Endothelial cell (in vitro differentiated cells): Measurements from ENCODE around the gene ZNF670. TPM values are rescaled to one million over a fixed set of nuclear protein-coding genes. Genes with fewer than 3 reads are reported as not detected.

ENCODE experiments used
- DNase-seq: peaks from one replicate; pipeline ENCODE4 v3.0.0; 2021; ENCODE audit warnings: low spot score
- H3K27ac Mint-ChIP-seq: one replicate; pipeline ENCODE4 v1.8.0; 2021; ENCODE audit warnings: mixed read lengths, inconsistent platforms; ENCODE audit not compliant: unreplicated experiment
- H3K27me3 Mint-ChIP-seq: one replicate; pipeline ENCODE4 v1.8.0; 2021; ENCODE audit warnings: mild to moderate bottlenecking, moderate library complexity, mixed read lengths, inconsistent platforms; ENCODE audit not compliant: unreplicated experiment
- H3K36me3 Mint-ChIP-seq: one replicate; pipeline ENCODE4 v1.8.0; 2021; ENCODE audit warnings: mild to moderate bottlenecking, low read depth, mixed read lengths, inconsistent platforms; ENCODE audit not compliant: unreplicated experiment
- H3K4me1 Mint-ChIP-seq: one replicate; pipeline ENCODE4 v1.8.0; 2021; ENCODE audit warnings: mild to moderate bottlenecking, mixed read lengths, inconsistent platforms; ENCODE audit not compliant: unreplicated experiment
- H3K4me3 Mint-ChIP-seq: one replicate; pipeline ENCODE4 v1.8.0; 2021; ENCODE audit warnings: mild to moderate bottlenecking, mixed read lengths, inconsistent platforms; ENCODE audit not compliant: unreplicated experiment
- H3K9me3 Mint-ChIP-seq: one replicate; pipeline ENCODE4 v1.8.0; 2021; ENCODE audit warnings: mixed read lengths, inconsistent platforms; ENCODE audit not compliant: unreplicated experiment
- total RNA-seq: library from RNA; stranded (reverse); fragmentation: NEBNext Ultra II Directional; extraction: Animal tissue kit (Norgen Biotek cat#: 25700); gene quantifications from one replicate; pipeline ENCODE4 v1.2.1, GENCODE V29; 2021; ENCODE audit not compliant: unreplicated experiment
- TF ChIP-seq, protein P1 (sequence below): fragments of 200-600 bp; sonication (generic); IDR thresholded peaks from one replicate; pipeline ENCODE4 v1.5.0; 2021; ENCODE audit warnings: antibody characterized with exemption; ENCODE audit not compliant: unreplicated experiment

ZNF670 gene
- total RNA-seq, 1 donor from 2014 or later: 9.7 TPM

DNA sequence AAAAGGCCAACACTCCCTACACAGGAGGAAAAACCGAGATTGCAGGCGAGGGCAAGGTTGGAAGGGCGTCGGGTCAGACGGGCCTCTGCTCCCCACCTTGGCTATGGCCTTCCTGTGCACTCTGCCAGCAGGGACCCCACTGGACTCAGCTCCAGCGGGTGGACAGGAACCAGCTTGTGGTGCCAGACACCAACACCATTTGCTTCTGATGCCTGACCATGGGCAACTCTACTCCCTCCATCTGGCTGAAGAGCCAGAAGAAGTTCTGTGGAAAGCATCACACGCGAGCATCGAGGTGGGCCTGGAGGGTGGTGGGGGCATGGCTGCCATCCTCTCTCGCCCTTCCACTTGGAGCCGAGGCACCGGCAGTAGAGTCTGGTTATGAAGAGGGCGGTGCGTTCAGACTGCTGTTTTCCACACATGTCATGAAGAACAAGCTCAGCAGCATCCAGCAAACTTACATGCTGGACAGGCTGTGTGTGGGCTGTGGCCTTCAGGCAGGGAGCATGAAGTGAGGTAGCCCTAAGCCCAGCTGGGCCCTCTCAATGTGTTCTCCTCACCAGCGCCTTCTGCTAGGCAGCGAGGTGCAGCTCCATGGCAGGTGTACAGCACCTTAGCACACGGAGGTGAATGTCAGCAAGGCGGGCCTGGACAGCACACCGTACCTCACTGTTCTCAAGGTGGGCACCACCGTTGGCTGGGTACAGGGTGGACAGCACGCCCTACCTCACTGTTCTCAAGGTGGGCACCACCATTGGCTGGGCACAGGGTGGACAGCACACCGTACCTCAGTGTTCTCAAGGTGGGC, 41.2 kb upstream of the ZNF670 start:
- Mint-ChIP-seq H3K36me3 (peaks cover 5% of the 10 kb centered on the region), H3K4me1 (no peaks in the 10 kb centered on the region), H3K4me3 (no peak overlapping the region), H3K9me3 (peaks cover 5% of the 10 kb centered on the region), H3K27me3 (peaks cover 3% of the 10 kb centered on the region), H3K27ac (no peak overlapping the region)
- DNase-seq: no peak
- TF ChIP-seq, protein P1, sequence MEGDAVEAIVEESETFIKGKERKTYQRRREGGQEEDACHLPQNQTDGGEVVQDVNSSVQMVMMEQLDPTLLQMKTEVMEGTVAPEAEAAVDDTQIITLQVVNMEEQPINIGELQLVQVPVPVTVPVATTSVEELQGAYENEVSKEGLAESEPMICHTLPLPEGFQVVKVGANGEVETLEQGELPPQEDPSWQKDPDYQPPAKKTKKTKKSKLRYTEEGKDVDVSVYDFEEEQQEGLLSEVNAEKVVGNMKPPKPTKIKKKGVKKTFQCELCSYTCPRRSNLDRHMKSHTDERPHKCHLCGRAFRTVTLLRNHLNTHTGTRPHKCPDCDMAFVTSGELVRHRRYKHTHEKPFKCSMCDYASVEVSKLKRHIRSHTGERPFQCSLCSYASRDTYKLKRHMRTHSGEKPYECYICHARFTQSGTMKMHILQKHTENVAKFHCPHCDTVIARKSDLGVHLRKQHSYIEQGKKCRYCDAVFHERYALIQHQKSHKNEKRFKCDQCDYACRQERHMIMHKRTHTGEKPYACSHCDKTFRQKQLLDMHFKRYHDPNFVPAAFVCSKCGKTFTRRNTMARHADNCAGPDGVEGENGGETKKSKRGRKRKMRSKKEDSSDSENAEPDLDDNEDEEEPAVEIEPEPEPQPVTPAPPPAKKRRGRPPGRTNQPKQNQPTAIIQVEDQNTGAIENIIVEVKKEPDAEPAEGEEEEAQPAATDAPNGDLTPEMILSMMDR: no peak

DNA sequence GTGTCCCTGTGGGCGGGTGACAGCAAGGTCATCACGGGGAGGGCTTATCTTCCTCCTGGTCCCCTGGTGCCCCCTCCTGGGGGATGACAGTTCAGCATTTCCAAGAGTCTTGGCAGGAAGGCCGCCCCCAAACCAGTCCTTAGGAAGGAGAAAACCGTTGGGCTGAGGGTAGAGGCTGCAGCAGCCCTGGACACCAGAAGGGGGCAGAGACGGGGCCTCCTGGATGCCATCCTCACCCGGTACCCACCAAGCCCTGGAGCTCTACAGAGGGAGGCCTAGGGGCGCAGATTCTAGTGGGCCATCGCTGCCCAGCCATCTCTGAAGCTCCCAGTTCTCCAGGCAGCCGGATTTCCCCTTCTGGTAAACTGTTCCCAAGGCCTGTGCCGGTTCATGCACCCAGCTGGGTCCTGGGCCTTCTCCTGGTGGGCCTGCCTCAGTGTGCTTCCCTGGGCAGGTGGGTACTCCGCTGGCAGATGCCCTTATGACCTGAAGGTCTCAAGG, 40.4 kb upstream of the ZNF670 start:
- Mint-ChIP-seq H3K9me3 (no peaks in the 10 kb centered on the region), H3K4me3 (no peak overlapping the region), H3K4me1 (no peaks in the 10 kb centered on the region), H3K27me3 (peaks cover 3% of the 10 kb centered on the region), H3K36me3 (no peaks in the 10 kb centered on the region), H3K27ac (no peak overlapping the region)
- TF ChIP-seq, protein P1: no peak
- peak; percentile 54 for DNase-seq

DNA sequence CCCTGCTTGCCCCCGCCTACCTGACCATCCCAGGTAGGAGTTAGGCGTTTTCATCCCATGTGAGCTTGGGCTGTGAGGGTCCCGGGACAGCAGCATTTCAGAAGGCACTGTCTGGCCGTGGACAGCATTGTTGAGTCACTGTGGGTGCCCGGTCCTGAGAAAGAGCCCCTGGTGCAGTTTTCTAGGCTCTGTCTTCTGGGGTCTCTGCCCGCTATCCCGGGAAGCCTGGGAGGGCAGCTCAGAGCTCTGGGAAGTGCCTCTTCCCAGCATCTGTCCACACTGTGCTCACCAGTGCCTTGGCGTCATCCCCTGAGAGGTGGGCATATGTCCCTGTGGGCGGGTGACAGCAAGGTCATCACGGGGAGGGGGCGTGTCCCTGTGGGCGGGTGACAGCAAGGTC, 36.9 kb upstream of the ZNF670 start:
- TF ChIP-seq, protein P1: no peak
- peaks cover 3% of the 10 kb centered on the region for H3K4me1 Mint-ChIP-seq
- no peaks in the 10 kb centered on the region for H3K9me3 Mint-ChIP-seq

DNA sequence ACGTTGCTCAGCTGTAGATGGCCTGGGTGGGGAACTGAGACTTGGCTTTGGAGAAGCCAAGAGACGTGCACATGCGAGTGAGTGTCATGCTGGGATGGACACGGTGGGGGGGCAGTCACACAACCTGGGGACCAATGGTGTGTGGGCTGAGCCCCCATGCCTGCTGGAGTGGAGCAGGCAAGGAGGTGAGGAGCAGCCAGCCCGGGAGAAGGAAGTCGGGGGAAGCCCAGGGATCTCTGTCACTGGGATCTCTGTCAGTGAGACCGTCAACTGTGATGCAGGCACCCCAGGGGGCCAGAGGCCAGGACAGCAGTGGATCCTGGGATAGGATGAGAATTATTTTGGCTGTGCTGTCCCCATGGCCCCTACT, 36.5 kb upstream of the ZNF670 start:
- H3K9me3 Mint-ChIP-seq: no peaks in the 10 kb centered on the region
- no peak overlapping the region for H3K4me3 Mint-ChIP-seq
- DNase-seq: no peak
- peaks cover 5% of the 10 kb centered on the region for H3K36me3 Mint-ChIP-seq
- no peak overlapping the region for H3K27ac Mint-ChIP-seq
- H3K27me3 Mint-ChIP-seq: peaks cover 19% of the 10 kb centered on the region
- TF ChIP-seq, protein P1: no peak
- H3K4me1 Mint-ChIP-seq: peaks cover 5% of the 10 kb centered on the region

More for the DNA sequence above, 36.9 kb upstream of the ZNF670 start:
- H3K36me3 Mint-ChIP-seq: peaks cover 4% of the 10 kb centered on the region
- no peak overlapping the region for H3K27ac Mint-ChIP-seq
- H3K4me3 Mint-ChIP-seq: no peak overlapping the region
- peaks cover 17% of the 10 kb centered on the region for H3K27me3 Mint-ChIP-seq
- no peak for DNase-seq
